HUES64 (cell line): ENCODE measurements around the gene ZBTB43.

Experiments
- H3K27ac ChIP-seq: 2 replicates; pipeline ENCODE4 v1.7.0; 2013; ENCODE audit warnings: low read depth, low read length, inconsistent platforms
- H3K27me3 ChIP-seq: 2 replicates; pipeline ENCODE4 v1.6.1; 2013; ENCODE audit warnings: mild to moderate bottlenecking, low read length; ENCODE audit not compliant: insufficient read depth
- H3K36me3 ChIP-seq: 2 replicates; pipeline ENCODE4 v1.6.1; 2013; ENCODE audit warnings: mild to moderate bottlenecking, low read length; ENCODE audit not compliant: insufficient read depth
- H3K4me1 ChIP-seq: 2 replicates; pipeline ENCODE4 v1.6.1; 2013; ENCODE audit warnings: mild to moderate bottlenecking, low read length, moderate library complexity; ENCODE audit not compliant: insufficient read depth
- H3K4me3 ChIP-seq: 2 replicates; pipeline ENCODE4 v1.5.1; 2013; ENCODE audit warnings: mild to moderate bottlenecking, low read length, moderate library complexity
- H3K9ac ChIP-seq: 2 replicates; pipeline ENCODE4 v1.6.1; 2013; ENCODE audit warnings: mild to moderate bottlenecking, low read depth, low read length
- H3K9me3 ChIP-seq: 2 replicates; pipeline ENCODE4 v1.6.1; 2013; ENCODE audit warnings: low read depth, low read length; ENCODE audit not compliant: insufficient read depth
- WGBS: fragments of 150-250, 120-280 bp; methylation state at CpG from one replicate; pipeline ENCODE4 v1.1.7; 2013; ENCODE audit warnings: missing lambda C conversion rate; 5-methylcytosine and 5-hydroxymethylcytosine counted together

Gene ZBTB43

GRCh38 chr9:126844085-126844484 lies 39.2 kb downstream of the ZBTB43 start:
- WGBS = 86% methylated on average over 5 of the region's 5 CpGs
- Histone ChIP-seq H3K4me1 (no peaks in the 10 kb centered on the region), H3K9ac (no peak overlapping the region), H3K9me3 (no peaks in the 10 kb centered on the region), H3K27me3 (no peaks in the 10 kb centered on the region), H3K36me3 (no peaks in the 10 kb centered on the region), H3K4me3 (no peak overlapping the region), H3K27ac (no peak overlapping the region)

- no peak overlapping the region for H3K27ac ChIP-seq
- 93% methylated on average over 8 of the region's 8 CpGs for WGBS
- no peaks in the 10 kb centered on the region for H3K4me1 ChIP-seq
- no peaks in the 10 kb centered on the region for H3K27me3 ChIP-seq
- H3K9me3 ChIP-seq = no peaks in the 10 kb centered on the region
- H3K4me3 ChIP-seq = no peak overlapping the region
- no peaks in the 10 kb centered on the region for H3K36me3 ChIP-seq
- H3K9ac ChIP-seq = no peak overlapping the region
These were observed 42.2 kb downstream of the ZBTB43 start for GRCh38 chr9:126847051-126847450.

- Histone ChIP-seq H3K36me3 (no peaks in the 10 kb centered on the region), H3K4me1 (no peaks in the 10 kb centered on the region), H3K27ac (no peak overlapping the region), H3K27me3 (no peaks in the 10 kb centered on the region), H3K4me3 (no peak overlapping the region), H3K9ac (no peak overlapping the region), H3K9me3 (no peaks in the 10 kb centered on the region)
- 85% methylated on average over 7 of the region's 8 CpGs for WGBS
These were observed 44.9 kb downstream of the ZBTB43 start for GRCh38 chr9:126849591-126850225.

GRCh38 chr9:126851286-126851880 lies 46.5 kb downstream of the ZBTB43 start:
- 91% methylated on average over 6 of the region's 6 CpGs for WGBS
- H3K9me3 ChIP-seq = no peaks in the 10 kb centered on the region
- no peaks in the 10 kb centered on the region; the same call in 1 of the 2 replicates for H3K4me1 ChIP-seq
- no peak overlapping the region for H3K4me3 ChIP-seq
- H3K27me3 ChIP-seq = no peaks in the 10 kb centered on the region
- no peaks in the 10 kb centered on the region for H3K36me3 ChIP-seq
- no peak overlapping the region for H3K9ac ChIP-seq
- H3K27ac ChIP-seq = no peak overlapping the region

GRCh38 chr9:126852086-126852688 lies 47.3 kb downstream of the ZBTB43 start:
- no peaks in the 10 kb centered on the region for H3K9me3 ChIP-seq
- no peak overlapping the region for H3K4me3 ChIP-seq
- no peak overlapping the region for H3K27ac ChIP-seq
- no peak overlapping the region for H3K9ac ChIP-seq
- no peaks in the 10 kb centered on the region for H3K36me3 ChIP-seq
- WGBS = 47% methylated on average over 3 of the region's 3 CpGs
- H3K27me3 ChIP-seq = no peaks in the 10 kb centered on the region
- H3K4me1 ChIP-seq = no peaks in the 10 kb centered on the region; the same call in 1 of the 2 replicates

- H3K4me1 ChIP-seq = no peaks in the 10 kb centered on the region; the same call in 1 of the 2 replicates
- WGBS = 91% methylated on average over 5 of the region's 5 CpGs
- H3K9me3 ChIP-seq = no peaks in the 10 kb centered on the region
- peaks cover 1% of the 10 kb centered on the region; the same call in 1 of the 2 replicates for H3K27me3 ChIP-seq
- H3K4me3 ChIP-seq = no peak overlapping the region
- H3K27ac ChIP-seq = no peak overlapping the region
- no peak overlapping the region for H3K9ac ChIP-seq
- no peaks in the 10 kb centered on the region for H3K36me3 ChIP-seq
These were observed 48.8 kb downstream of the ZBTB43 start for GRCh38 chr9:126853667-126854066.

- Histone ChIP-seq H3K27ac (no peak overlapping the region), H3K9me3 (no peaks in the 10 kb centered on the region), H3K27me3 (peaks cover 9% of the 10 kb centered on the region; the same call in 1 of the 2 replicates), H3K4me3 (no peak overlapping the region), H3K36me3 (no peaks in the 10 kb centered on the region), H3K4me1 (no peaks in the 10 kb centered on the region; the same call in 1 of the 2 replicates), H3K9ac (no peak overlapping the region)
- 92% methylated on average over 7 of the region's 7 CpGs for WGBS
These were observed 49.9 kb downstream of the ZBTB43 start for GRCh38 chr9:126854734-126855133.

GRCh38 chr9:126856326-126856877 lies 51.6 kb downstream of the ZBTB43 start:
- no peak overlapping the region for H3K27ac ChIP-seq

GRCh38 chr9:126857261-126857960 lies 52.6 kb downstream of the ZBTB43 start:
- WGBS = 87% methylated on average over 7 of the region's 8 CpGs
- Histone ChIP-seq H3K9me3 (no peaks in the 10 kb centered on the region), H3K36me3 (no peaks in the 10 kb centered on the region), H3K9ac (no peak overlapping the region), H3K4me1 (peaks cover 11% of the 10 kb centered on the region), H3K27me3 (peaks cover 9% of the 10 kb centered on the region; the same call in 1 of the 2 replicates), H3K4me3 (no peak overlapping the region), H3K27ac (no peak overlapping the region)

More at GRCh38 chr9:126856326-126856877, 51.6 kb downstream of the ZBTB43 start:
- H3K9ac ChIP-seq = no peak overlapping the region
- no peaks in the 10 kb centered on the region for H3K9me3 ChIP-seq
- H3K27me3 ChIP-seq = peaks cover 9% of the 10 kb centered on the region; the same call in 1 of the 2 replicates
- no peaks in the 10 kb centered on the region for H3K36me3 ChIP-seq
- 72% methylated on average over 6 of the region's 6 CpGs for WGBS
- no peak overlapping the region for H3K4me3 ChIP-seq
- H3K4me1 ChIP-seq = peaks cover 2% of the 10 kb centered on the region; the same call in 1 of the 2 replicates

- H3K9ac ChIP-seq = no peak overlapping the region
These were observed 54.3 kb downstream of the ZBTB43 start for GRCh38 chr9:126859111-126859510.

More at GRCh38 chr9:126859111-126859510, 54.3 kb downstream of the ZBTB43 start:
- peaks cover 21% of the 10 kb centered on the region for H3K4me1 ChIP-seq
- peaks cover 9% of the 10 kb centered on the region; the same call in 1 of the 2 replicates for H3K27me3 ChIP-seq
- H3K4me3 ChIP-seq = no peak overlapping the region
- peaks cover 11% of the 10 kb centered on the region for H3K36me3 ChIP-seq
- WGBS = 90% methylated on average over 2 of the region's 2 CpGs
- H3K9me3 ChIP-seq = no peaks in the 10 kb centered on the region
- no peak overlapping the region for H3K27ac ChIP-seq
